Neutrophil (primary cell): ENCODE measurements around the gene RASSF5.

Source experiments
- H3K27ac ChIP-seq: fragments of 200-600 bp; sonication (generic); 2 replicates; pipeline ENCODE4 v1.5.1; 2016; ENCODE audit warnings: mild to moderate bottlenecking, moderate library complexity
- H3K27me3 ChIP-seq: fragments of 200-600 bp; sonication (generic); 2 replicates; pipeline ENCODE4 v1.6.0; 2016; ENCODE audit warnings: mild to moderate bottlenecking
- H3K36me3 ChIP-seq: fragments of 200-600 bp; sonication (generic); 2 replicates; pipeline ENCODE4 v1.5.1; 2017
- H3K4me1 ChIP-seq, 2 experiments: fragments of 200-600 bp in 1 of 2; sonication (generic) in 1 of 2; 1 replicate in 1 of 2; 2 replicates in 1 of 2; pipeline versions ENCODE4 v1.5.1 to v1.6.1; 2013 to 2016; ENCODE audit warnings: low read depth in 1 of 2, low read length in 1 of 2, mild to moderate bottlenecking in 1 of 2, moderate library complexity in 1 of 2; ENCODE audit not compliant: control insufficient read depth in 1 of 2, insufficient read depth in 1 of 2
- H3K4me3 ChIP-seq, 2 experiments: fragments of 200-600 bp in 1 of 2; sonication (generic) in 1 of 2; 1 replicate in 1 of 2; 2 replicates in 1 of 2; pipeline ENCODE4 v1.5.1; 2013 to 2016; ENCODE audit warnings: low read depth in 1 of 2, low read length in 1 of 2, mild to moderate bottlenecking in 1 of 2, moderate library complexity in 1 of 2
- H3K9me3 ChIP-seq: fragments of 200-600 bp; sonication (generic); 2 replicates; pipeline ENCODE4 v1.5.1; 2016
- TF ChIP-seq, protein P1 (sequence below): fragments of 200-600 bp; sonication (generic); IDR thresholded peaks from 2 replicates; pipeline ENCODE4 v1.5.1; 2016; ENCODE audit warnings: antibody characterized with exemption

Gene RASSF5

DNA sequence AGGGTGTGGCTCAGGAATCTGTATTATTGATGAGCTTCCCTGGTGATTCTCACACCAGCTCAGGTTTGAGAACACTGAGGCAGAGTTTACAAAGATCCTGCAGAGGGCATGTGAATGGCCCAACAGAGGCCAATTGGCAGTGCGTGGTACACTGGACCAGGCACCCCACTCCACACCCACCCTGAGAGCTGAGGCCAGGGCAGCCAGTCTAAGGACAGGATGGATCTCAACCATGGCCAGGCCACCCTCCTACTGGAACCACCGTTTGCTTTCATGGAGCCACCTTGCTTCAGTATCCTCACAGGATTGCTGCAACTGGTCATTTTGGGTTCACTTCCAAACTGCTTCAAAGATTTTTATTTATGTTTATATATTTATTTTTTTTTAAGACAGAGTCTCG lies 7.3 kb upstream of the RASSF5 start:
- Histone ChIP-seq H3K36me3 (peaks cover 6% of the 10 kb centered on the region), H3K4me3 (no peak overlapping the region), H3K27ac (no peak overlapping the region), H3K4me1 (no peaks in the 10 kb centered on the region), H3K9me3 (no peaks in the 10 kb centered on the region), H3K27me3 (peaks cover 28% of the 10 kb centered on the region)
- TF ChIP-seq, protein P1, sequence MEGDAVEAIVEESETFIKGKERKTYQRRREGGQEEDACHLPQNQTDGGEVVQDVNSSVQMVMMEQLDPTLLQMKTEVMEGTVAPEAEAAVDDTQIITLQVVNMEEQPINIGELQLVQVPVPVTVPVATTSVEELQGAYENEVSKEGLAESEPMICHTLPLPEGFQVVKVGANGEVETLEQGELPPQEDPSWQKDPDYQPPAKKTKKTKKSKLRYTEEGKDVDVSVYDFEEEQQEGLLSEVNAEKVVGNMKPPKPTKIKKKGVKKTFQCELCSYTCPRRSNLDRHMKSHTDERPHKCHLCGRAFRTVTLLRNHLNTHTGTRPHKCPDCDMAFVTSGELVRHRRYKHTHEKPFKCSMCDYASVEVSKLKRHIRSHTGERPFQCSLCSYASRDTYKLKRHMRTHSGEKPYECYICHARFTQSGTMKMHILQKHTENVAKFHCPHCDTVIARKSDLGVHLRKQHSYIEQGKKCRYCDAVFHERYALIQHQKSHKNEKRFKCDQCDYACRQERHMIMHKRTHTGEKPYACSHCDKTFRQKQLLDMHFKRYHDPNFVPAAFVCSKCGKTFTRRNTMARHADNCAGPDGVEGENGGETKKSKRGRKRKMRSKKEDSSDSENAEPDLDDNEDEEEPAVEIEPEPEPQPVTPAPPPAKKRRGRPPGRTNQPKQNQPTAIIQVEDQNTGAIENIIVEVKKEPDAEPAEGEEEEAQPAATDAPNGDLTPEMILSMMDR = no peak

GRCh38 chr1:206501881-206502280 lies 5.5 kb upstream of the RASSF5 start:
- no peaks in the 10 kb centered on the region for H3K9me3 ChIP-seq
- peaks cover 3 to 4% of the 10 kb centered on the region in 2 experiments for H3K4me1 ChIP-seq
- TF ChIP-seq, protein P1 = no peak
- H3K4me3 ChIP-seq = no peak overlapping the region
- no peak overlapping the region for H3K27ac ChIP-seq
- H3K36me3 ChIP-seq = no peaks in the 10 kb centered on the region
- peaks cover 46% of the 10 kb centered on the region for H3K27me3 ChIP-seq

- Histone ChIP-seq H3K9me3 (no peaks in the 10 kb centered on the region), H3K4me3 (no peak overlapping the region), H3K4me1 (peaks cover 7 to 9% of the 10 kb centered on the region in 2 experiments), H3K36me3 (no peaks in the 10 kb centered on the region), H3K27ac (no peak overlapping the region), H3K27me3 (peaks cover 51% of the 10 kb centered on the region)
- TF ChIP-seq, protein P1 = no peak
Observed at GRCh38 chr1:206502403-206502802, 4.9 kb upstream of the RASSF5 start.

GRCh38 chr1:206502812-206503211 lies 4.5 kb upstream of the RASSF5 start:
- Histone ChIP-seq H3K27me3 (peaks cover 55% of the 10 kb centered on the region), H3K27ac (no peak overlapping the region), H3K4me3 (no peak overlapping the region), H3K36me3 (no peaks in the 10 kb centered on the region), H3K4me1 (peaks cover 11 to 13% of the 10 kb centered on the region in 2 experiments), H3K9me3 (no peaks in the 10 kb centered on the region)
- TF ChIP-seq, protein P1 = no peak

- Histone ChIP-seq H3K27me3 (peaks cover 65% of the 10 kb centered on the region), H3K4me1 (peaks cover 13 to 20% of the 10 kb centered on the region in 2 experiments), H3K27ac (no peak overlapping the region), H3K36me3 (no peaks in the 10 kb centered on the region), H3K4me3 (no peak overlapping the region), H3K9me3 (no peaks in the 10 kb centered on the region)
- TF ChIP-seq, protein P1 = no peak
Observed at GRCh38 chr1:206503591-206504362, 3.6 kb upstream of the RASSF5 start.
